GM12875 (cell line): Measurements from ENCODE around the gene UBR3.
"Not testable (repeated sequence)": the region's sequence is repeated elsewhere in the genome, so short reads cannot be mapped to it uniquely, and the experiment has no call there.

Experiments used
- H3K4me3 ChIP-seq: one replicate; pipeline ENCODE4 v1.5.1; 2011; ENCODE audit warnings: low read depth, low read length, control low read depth
- TF ChIP-seq, protein P1 (sequence below): IDR thresholded peaks from 2 replicates; pipeline ENCODE4 v1.5.1; 2011; ENCODE audit warnings: low read depth, mild to moderate bottlenecking, control low read depth, inconsistent platforms, low read length, moderate library complexity, borderline replicate concordance; ENCODE audit not compliant: insufficient read depth

Gene UBR3

DNA sequence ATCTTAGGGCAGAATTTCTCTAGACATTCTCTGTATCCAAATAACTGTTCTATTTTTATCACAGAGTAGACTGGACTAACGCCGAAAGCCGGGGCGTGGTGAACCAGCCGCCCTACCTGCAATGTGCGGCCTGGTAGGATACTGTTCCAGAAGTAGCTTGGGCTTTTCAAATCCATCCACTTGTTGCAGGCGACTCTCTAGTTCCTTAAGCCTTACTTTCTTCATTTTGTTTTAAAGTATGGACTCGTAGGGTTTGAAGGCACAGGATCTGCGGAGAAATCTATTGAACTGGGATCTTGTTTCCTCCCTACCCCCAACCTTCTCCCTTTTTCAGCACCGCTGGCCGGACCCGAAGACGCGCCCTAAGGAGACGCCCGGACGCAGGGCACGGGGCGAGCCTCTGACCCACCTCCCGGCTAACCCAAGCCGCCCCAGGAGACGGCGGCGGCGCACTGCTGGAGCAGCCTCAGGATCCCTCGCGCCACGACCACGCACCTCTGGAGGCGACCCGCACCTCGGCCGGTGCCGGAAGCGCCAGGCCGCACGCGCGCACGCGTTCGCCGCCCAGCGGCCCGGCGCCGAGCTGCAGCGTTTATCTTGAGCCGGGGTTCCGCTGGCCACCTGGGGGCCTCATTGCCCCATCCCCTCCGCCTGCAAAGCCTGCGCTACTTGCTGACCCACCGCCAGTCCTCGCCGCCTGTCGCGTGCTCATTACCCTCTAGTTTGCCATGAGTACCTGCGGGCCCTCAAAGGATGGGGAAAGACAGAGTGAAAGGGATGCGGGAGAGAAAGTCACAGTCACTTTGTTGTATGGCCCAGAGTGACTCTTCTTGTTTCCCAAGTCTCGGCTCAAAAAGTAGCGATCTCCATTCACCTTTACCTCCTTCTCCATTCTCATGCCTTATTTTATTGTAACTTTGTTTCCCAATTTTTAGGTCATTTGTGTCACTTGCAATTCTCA, 2.6 kb upstream of the UBR3 start, which contains the start of gene METTL5:
METTL5 (minus strand) TSS at position 533 of the 961 bp plus-strand sequence; CDS start at position 225, 308 bp downstream.
- H3K4me3 ChIP-seq, result peak within 1 kb of the TSS; percentile 62
- TF ChIP-seq, protein P1, sequence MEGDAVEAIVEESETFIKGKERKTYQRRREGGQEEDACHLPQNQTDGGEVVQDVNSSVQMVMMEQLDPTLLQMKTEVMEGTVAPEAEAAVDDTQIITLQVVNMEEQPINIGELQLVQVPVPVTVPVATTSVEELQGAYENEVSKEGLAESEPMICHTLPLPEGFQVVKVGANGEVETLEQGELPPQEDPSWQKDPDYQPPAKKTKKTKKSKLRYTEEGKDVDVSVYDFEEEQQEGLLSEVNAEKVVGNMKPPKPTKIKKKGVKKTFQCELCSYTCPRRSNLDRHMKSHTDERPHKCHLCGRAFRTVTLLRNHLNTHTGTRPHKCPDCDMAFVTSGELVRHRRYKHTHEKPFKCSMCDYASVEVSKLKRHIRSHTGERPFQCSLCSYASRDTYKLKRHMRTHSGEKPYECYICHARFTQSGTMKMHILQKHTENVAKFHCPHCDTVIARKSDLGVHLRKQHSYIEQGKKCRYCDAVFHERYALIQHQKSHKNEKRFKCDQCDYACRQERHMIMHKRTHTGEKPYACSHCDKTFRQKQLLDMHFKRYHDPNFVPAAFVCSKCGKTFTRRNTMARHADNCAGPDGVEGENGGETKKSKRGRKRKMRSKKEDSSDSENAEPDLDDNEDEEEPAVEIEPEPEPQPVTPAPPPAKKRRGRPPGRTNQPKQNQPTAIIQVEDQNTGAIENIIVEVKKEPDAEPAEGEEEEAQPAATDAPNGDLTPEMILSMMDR, result peak; percentile 100

DNA sequence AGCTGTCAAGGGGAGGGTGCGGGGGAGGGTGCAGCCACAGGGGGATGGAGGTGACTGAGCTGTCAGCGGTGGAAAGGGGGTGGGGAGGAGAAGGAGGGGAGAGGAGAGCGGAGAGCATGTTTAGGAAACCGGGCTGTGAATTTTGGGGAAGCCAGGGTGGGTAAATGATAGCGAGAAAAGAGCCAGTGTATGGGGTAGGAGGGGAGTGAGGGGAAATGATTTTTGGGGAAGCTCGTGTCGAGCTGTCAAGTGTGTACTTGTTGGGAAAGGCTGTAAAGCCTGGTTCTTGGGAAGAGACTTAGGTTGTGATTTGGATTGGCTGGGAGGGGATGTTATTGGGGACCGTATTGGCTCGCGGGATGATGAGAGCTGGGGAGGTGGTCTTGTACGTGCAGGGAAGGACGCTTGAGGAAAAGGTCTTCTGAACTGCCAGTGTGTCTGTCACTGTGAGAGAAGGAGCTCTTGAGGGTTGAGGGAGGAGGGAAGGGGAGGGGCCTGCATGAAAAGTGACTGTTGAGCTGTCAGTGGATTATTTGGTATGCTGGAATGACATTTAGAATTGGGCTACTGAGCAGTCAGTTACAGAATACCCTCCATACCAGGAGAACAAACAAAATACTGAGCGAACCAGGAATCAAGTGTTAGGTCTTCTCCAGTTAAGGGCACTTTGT, 1.0 kb downstream of the UBR3 start:
- TF ChIP-seq, protein P1, result no peak
- peak overlapping the region; percentile 64 for H3K4me3 ChIP-seq

DNA sequence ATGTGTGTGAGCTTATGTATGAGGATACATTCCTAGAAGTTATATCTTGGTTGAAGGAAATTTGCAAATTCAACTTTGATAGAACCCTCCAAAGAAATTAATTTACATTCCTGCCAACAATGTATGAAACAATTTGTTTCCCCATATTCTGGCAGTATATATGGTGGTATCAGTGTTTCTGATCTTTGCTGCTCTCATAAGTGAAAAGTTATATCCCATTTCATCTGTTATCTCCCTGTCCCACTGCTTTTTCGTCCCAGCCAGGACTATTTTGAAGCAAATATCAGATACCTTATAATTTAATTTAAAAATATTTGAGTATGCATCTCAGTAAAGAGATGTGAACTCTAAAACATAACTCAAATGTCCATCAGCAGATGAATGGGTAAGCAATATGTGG, 7.1 kb downstream of the UBR3 start:
- no peak overlapping the region for H3K4me3 ChIP-seq
- TF ChIP-seq, protein P1, result no peak

DNA sequence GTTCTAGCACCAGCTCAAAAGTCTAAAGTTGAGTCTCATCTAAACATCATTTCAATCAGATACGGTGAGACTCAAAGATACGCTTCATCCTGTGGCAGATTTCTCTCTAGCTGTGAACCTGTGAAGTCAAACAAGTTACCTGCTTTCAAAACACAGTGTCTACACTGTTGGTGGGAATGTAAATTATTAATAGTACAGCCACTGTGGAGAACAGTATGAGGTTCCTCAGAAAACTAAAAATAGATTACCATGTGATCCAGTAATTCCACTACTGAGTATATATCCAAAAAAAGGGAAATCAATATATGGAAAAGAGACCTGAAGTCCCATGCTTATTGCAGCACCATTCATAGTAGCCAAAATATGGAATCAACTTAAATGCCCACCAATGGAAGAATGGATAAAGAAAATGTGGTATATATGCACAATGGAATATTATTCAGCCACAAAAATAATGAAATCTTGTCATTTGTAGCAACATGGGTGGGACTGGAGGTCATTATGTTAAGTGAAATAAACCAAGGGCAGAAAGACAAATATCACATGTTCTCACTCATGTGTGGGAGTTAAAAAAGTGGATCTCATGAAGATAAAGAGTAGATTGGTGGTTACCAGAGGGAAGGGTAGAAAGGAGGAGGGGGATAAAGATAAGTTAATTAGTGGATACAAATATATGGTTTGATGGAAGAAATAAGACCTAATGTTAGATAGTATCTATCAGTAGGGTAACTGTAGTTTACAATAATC, 11.7 kb downstream of the UBR3 start:
- TF ChIP-seq, protein P1, result no peak
- no peak overlapping the region for H3K4me3 ChIP-seq

DNA sequence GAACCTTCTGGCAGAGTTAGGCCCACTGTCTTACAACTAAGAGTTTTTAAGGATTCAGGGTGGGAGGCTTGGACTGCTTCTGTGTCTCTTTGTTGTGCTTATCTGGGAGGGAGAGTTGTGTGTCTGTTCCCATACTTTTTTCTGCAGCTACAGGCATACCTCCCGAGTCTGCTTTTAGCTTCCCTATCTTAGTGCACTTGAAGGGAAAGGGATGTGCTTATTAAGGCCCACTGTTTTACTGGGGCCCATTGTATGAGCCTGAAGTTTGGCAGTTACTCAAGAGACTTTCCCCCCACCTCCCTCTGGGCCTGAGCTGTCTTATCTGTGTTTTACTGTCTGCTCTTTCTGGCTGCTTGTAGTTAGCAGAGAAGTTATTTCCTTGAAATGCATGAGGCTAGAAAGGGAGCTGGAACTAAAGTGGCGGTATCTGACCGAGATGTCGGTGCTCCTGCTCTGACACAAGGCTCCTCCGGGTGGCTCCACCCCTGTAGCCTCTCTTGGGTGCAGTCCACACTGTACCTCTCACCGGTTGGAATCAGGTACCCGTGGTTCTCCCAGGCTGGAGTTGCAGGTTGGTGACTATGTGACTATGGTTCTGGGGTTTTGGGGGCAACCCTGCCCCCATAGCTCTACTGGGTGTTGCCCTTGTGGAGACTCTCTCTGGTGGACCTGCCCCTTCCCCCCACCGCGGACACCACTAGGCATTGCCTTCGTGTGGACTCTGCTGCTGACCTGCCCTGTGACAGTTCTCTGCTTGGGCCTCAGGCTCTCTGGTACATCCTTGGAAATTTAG, 12.9 kb downstream of the UBR3 start:
- TF ChIP-seq, protein P1, result no peak
- H3K4me3 ChIP-seq, result no peak overlapping the region

DNA sequence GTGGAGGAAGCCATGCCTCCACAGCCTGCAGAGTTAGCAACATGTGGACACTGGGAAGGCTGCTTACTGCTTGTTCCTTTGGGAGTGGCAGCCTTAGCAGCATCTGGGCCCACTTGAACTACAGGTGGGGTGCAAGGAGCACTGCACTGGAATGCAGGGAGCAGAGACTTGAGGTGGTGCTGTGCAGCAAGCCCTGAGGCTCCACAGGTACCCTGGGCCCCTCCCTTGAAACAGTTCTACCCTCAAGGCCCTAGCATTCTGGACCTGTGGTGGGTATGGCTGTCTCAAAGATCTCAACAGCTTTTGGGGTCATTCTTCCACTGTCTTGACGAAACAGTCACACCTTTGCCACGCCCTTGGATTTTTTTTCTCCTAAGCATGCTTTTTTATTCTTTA, 13.5 kb downstream of the UBR3 start:
- TF ChIP-seq, protein P1, result no peak
- no peak overlapping the region for H3K4me3 ChIP-seq

DNA sequence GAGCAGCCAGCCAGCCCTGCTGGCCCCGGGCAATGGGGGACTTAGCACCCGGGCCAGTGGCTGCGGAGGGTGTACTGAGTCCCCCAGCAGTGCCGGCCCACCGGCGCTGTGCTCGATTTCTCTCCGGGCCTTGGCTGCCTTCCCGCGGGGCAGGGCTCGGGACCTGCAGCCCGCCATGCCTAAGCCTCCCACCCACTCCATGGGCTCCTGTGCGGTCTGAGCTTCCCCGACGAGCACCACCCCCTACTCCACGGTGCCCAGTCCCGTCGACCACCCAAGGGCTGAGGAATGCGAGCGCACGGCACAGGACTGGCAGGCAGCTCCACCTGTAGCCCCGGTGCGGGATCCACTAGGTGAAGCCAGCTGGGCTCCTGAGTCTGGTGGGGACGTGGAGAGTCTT, 14.4 kb downstream of the UBR3 start:
- not testable (repeated sequence) for H3K4me3 ChIP-seq
